Esophagus squamous epithelium (tissue), 5 donors: ENCODE data around the gene SDR9C7. TPM values are rescaled to one million over a fixed set of nuclear protein-coding genes. Genes with fewer than 3 reads are reported as not detected.

Source experiments
- DNase-seq: peaks from one replicate; lab custom pipeline; 2025; lab: John Stamatoyannopoulos, UW
- H3K27ac ChIP-seq, 4 donors: fragments of 200-600 bp; sonication (generic); one replicate each; pipeline ENCODE4 v1.5.1; 2016 to 2019; ENCODE audit warnings: mild to moderate bottlenecking in 1 of 4
- H3K27me3 ChIP-seq, 4 donors: fragments of 200-600 bp; sonication (generic); 1 replicate in 3 of 4; 2 replicates in 1 of 4; pipeline versions ENCODE4 v1.5.1 to v1.6.0; 2017 to 2021; ENCODE audit warnings: antibody characterized with exemption in 1 of 4
- H3K36me3 ChIP-seq, 3 donors: fragments of 200-600 bp; sonication (generic); one replicate each; pipeline ENCODE4 v1.5.1; 2016 to 2019
- H3K4me1 ChIP-seq, 3 donors: fragments of 200-600 bp; sonication (generic); one replicate each; pipeline ENCODE4 v1.5.1; 2017 to 2019
- H3K4me3 ChIP-seq, 4 donors: fragments of 200-600 bp; sonication (generic); 1 replicate in 3 of 4; 2 replicates in 1 of 4; pipeline ENCODE4 v1.5.1; 2016 to 2019; ENCODE audit warnings: mild to moderate bottlenecking in 2 of 4, moderate library complexity in 1 of 4
- H3K9me3 ChIP-seq, 3 donors: fragments of 200-600 bp; sonication (generic); one replicate each; pipeline ENCODE4 v1.5.1; 2016 to 2019
- POLR2A ChIP-seq, 4 donors: fragments of 450-650 bp; IDR thresholded peaks; one replicate each; pipeline ENCODE4 v1.6.1; 2017; ENCODE audit warnings: antibody characterized with exemption in 4 of 4, mild to moderate bottlenecking in 4 of 4, moderate library complexity in 3 of 4
- WGBS, 2 donors: methylation state at CpG; one replicate each; pipeline ENCODE4 v1.1.5; 2018; 5-methylcytosine and 5-hydroxymethylcytosine counted together
- intact Hi-C: fragments of 100-400 bp; cut with DNase I; formaldehyde crosslinking; loops from one replicate; pipeline ENCODE4 v1.15.0; 2022
- total RNA-seq, 4 donors: library from RNA; depleted of rRNA; stranded (reverse); fragments of >200 nt; gene quantifications; one replicate each; pipeline ENCODE4 v1.1.0, GENCODE V29; 2016
- TF ChIP-seq, protein P1 (sequence below), 6 experiments: fragments of 450-650 bp in 4 of 6; fragments of 200-600 bp in 2 of 6; sonication (generic) in 2 of 6; IDR thresholded peaks; one replicate each; pipeline ENCODE4 v1.5.1; 2016 to 2019; ENCODE audit warnings: antibody characterized with exemption in 6 of 6, mild to moderate bottlenecking in 4 of 6, moderate library complexity in 4 of 6
- donor health status: DM: yes; HTN: yes; CAD: no.

SDR9C7 gene
- total RNA-seq, 4 donors from 2014 or later: 2.9 to 42.1 (median 19.8) TPM

- Histone ChIP-seq H3K4me1 (peaks cover 0 to 34% (median 9%) of the 10 kb centered on the region in 3 donors), H3K36me3 (no peaks in the 10 kb centered on the region), H3K27ac (no peak overlapping the region), H3K4me3 (no peak overlapping the region), H3K9me3 (peaks cover 0 to 10% (median 5%) of the 10 kb centered on the region in 3 donors), H3K27me3 (no peaks in the 10 kb centered on the region)
- intact Hi-C loops: no loop called here
- WGBS, 2 donors: 100% methylated on average over 1 of the region's 2 CpGs; no CpG with 5 or more reads in 1 of the 2 donors
- TF ChIP-seq, protein P1, sequence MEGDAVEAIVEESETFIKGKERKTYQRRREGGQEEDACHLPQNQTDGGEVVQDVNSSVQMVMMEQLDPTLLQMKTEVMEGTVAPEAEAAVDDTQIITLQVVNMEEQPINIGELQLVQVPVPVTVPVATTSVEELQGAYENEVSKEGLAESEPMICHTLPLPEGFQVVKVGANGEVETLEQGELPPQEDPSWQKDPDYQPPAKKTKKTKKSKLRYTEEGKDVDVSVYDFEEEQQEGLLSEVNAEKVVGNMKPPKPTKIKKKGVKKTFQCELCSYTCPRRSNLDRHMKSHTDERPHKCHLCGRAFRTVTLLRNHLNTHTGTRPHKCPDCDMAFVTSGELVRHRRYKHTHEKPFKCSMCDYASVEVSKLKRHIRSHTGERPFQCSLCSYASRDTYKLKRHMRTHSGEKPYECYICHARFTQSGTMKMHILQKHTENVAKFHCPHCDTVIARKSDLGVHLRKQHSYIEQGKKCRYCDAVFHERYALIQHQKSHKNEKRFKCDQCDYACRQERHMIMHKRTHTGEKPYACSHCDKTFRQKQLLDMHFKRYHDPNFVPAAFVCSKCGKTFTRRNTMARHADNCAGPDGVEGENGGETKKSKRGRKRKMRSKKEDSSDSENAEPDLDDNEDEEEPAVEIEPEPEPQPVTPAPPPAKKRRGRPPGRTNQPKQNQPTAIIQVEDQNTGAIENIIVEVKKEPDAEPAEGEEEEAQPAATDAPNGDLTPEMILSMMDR (IDR thresholded peaks at IDR 0.05): no peak
- no peak for TF ChIP-seq POLR2A (IDR thresholded peaks at IDR 0.05)
- DNase-seq: no peak
These were observed 24.2 kb upstream of the SDR9C7 start for GRCh38 chr12:56958422-56958821.

DNA sequence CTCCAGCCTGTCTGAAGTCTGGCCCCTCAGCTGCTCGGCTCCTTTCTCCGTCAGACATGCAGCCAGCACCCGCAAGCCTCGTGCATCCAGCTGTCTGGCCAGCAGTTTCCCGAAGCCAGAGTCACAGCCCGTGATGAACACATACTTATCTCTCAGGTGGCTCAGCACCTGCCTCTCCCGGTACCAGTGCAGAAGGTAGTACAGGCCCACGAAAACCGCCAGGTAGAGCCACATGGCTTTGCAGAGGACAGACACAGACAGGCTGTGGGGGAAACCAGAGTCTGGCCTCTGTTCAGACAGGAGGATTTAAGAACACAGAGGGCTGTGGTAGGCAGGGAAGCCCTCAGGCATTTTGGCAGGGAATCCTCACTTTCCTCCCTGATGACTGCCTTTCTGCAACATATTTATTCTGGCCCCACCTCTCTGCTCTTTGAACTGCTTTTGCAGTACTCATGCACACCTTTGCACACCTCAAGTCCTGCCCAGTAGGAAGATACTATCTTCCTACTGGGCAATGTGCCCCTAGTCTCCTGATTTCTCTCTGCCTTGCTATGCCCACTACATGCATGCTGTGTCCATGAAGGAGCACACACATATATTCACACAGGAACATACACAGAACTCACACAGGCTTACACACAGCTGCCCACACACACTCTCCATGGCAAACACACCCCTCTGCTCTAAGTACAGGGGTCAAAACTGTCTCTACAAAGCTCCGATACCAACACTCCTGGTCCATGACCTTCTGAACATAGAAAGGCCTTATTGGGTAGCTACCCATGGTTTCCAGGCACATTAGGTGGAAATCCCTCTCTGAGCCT, 23.2 kb upstream of the SDR9C7 start, which contains the start of gene RDH16:
TSS of gene RDH16 (minus strand) at position 380 of the 824 bp plus-strand sequence. CDS start at position 234, 146 bp downstream.
- Histone ChIP-seq H3K4me3 (no peak within 1 kb of the TSS), H3K4me1 (peaks cover 0 to 34% (median 9%) of the 10 kb centered on the region in 3 donors), H3K36me3 (no peaks in the 10 kb centered on the region), H3K27ac (peak within 1 kb of the TSS in 1 of 4 donors; percentile 26), H3K9me3 (peaks cover 0 to 10% (median 5%) of the 10 kb centered on the region in 3 donors), H3K27me3 (no peaks in the 10 kb centered on the region)
- whole genome bisulfite sequencing, 2 donors: 46 to 70% methylated on average over 4 to 7 of the region's 10 CpGs
- intact Hi-C loops: no loop called here
- no peak for DNase-seq
- no peak for TF ChIP-seq POLR2A (IDR thresholded peaks at IDR 0.05)
- TF ChIP-seq, protein P1 (IDR thresholded peaks at IDR 0.05): no peak

DNA sequence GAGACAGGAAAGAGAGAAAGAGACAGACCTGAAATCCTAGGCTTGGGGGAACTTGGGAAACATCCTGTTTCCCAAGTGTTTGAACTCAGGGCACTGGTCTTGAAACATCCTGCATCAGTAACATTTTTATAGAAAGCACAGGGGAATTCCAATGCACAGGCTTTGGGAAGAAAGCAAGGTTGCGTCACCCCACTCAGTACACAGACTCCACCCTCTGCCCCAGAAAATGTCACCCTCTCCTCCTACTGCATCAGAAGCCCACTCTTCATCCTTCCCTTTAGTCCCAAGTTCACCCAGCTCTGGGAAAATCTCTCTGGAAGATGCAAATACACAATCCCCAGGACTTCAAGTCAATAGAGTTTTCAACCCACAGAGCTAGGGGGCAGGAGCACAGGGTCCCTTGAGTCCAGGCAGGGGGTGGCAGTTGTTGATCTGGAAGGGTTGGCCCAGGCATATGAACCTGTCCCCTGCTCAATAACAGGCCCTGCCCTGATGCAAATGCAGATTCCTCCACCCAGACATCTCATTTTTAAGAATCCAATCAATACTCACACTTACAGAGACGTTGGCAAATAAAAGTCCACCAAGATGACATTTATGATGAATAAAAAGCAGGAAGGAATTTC, 21.5 kb upstream of the SDR9C7 start:
- DNase-seq: no peak
- intact Hi-C loops: no loop called here
- Histone ChIP-seq H3K4me3 (no peak overlapping the region), H3K4me1 (peaks cover 0 to 34% (median 9%) of the 10 kb centered on the region in 3 donors), H3K27ac (no peak overlapping the region), H3K36me3 (no peaks in the 10 kb centered on the region), H3K9me3 (peaks cover 0 to 10% (median 5%) of the 10 kb centered on the region in 3 donors), H3K27me3 (no peaks in the 10 kb centered on the region)
- 70 to 84% methylated on average over 2 of the region's 2 CpGs for WGBS, 2 donors
- TF ChIP-seq, protein P1 (IDR thresholded peaks at IDR 0.05): no peak
- TF ChIP-seq POLR2A (IDR thresholded peaks at IDR 0.05): no peak

DNA sequence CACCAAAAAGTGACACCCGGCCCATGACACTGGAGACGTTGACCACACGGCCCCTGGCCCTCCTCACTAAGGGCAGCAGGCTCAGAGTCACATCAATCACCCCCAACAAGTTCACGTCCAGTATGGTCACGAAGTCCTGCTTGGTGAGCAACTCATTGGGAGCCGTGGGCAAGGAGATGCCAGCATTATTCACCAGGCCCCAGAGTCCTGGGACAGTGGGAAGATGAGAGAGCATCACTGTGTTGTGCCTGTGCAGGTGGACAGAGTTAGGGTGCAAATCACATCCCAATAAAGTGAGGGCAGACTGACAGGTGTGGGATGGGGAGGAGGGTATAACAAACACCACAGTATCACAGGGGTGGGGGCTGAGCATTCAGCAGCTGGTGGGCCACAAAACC, 20.7 kb upstream of the SDR9C7 start:
- DNase-seq: no peak
- Histone ChIP-seq H3K27ac (no peak overlapping the region), H3K9me3 (peaks cover 0 to 10% (median 5%) of the 10 kb centered on the region in 3 donors), H3K4me3 (no peak overlapping the region), H3K36me3 (no peaks in the 10 kb centered on the region), H3K4me1 (peaks cover 0 to 34% (median 9%) of the 10 kb centered on the region in 3 donors), H3K27me3 (no peaks in the 10 kb centered on the region)
- no peak for TF ChIP-seq POLR2A (IDR thresholded peaks at IDR 0.05)
- TF ChIP-seq, protein P1 (IDR thresholded peaks at IDR 0.05): no peak
- intact Hi-C loops: no loop called here
- 86 to 100% methylated on average over 2 to 6 of the region's 6 CpGs for WGBS, 2 donors
